ENCODE results near the gene ITPKB.

Gene ITPKB

GRCh38 chr1:226763905-226764264, 24.8 kb upstream of the ITPKB start:
- peak overlapping the region; percentile 94 for H3K27ac ChIP-seq (ENCODE audit: low read depth, low read length)
- no CpG with 5 or more reads among the region's 4 CpGs for WGBS (ENCODE audit: extremely low coverage, insufficient coverage, low lambda C conversion rate)

GRCh38 chr1:226762988-226763904, 24.2 kb upstream of the ITPKB start:
- H3K18ac ChIP-seq (ENCODE audit: low read length): peak overlapping the region; percentile 94
- no CpG with 5 or more reads among the region's 7 CpGs for WGBS (ENCODE audit: extremely low coverage, insufficient coverage, low lambda C conversion rate)
- H3K79me2 ChIP-seq (ENCODE audit: control insufficient read depth, insufficient read depth, low read length): no peaks in the 10 kb centered on the region
- H3K27me3 ChIP-seq (ENCODE audit: insufficient read depth, low read length, poor library complexity): no peaks in the 10 kb centered on the region
- H3K23ac ChIP-seq (ENCODE audit: low read length): no peak overlapping the region
- H3K9ac ChIP-seq (ENCODE audit: low read length): no peak overlapping the region
- DNase-seq: peak; percentile 47
- no peak overlapping the region for H4K5ac ChIP-seq (ENCODE audit: low read length)
- no peak overlapping the region for H2BK15ac ChIP-seq (replicated peaks; ENCODE audit: low read depth)
- peaks cover 12% of the 10 kb centered on the region for H3K4me1 ChIP-seq (ENCODE audit: control insufficient read depth, low read depth, low read length)
- no peak overlapping the region for H3K4me3 ChIP-seq (ENCODE audit: low read length)
- peak overlapping the region; percentile 63 for H3K4ac ChIP-seq (ENCODE audit: low read depth, low read length)
- no peak overlapping the region for H2AK5ac ChIP-seq (ENCODE audit: low read length)
- H3K27ac ChIP-seq (ENCODE audit: low read depth, low read length): peak overlapping the region; percentile 94
- H2BK5ac ChIP-seq (ENCODE audit: low read length): peak overlapping the region; percentile 93
- H4K8ac ChIP-seq (ENCODE audit: low read depth, low read length): no peak overlapping the region
- peak overlapping the region; percentile 81 for H3K56ac ChIP-seq (ENCODE audit: low read length)
- H2BK120ac ChIP-seq (ENCODE audit: low read depth, low read length): peak overlapping the region; percentile 88
- no peaks in the 10 kb centered on the region for H3K79me1 ChIP-seq (ENCODE audit: low read length)
- no peak overlapping the region for H3K4me2 ChIP-seq (ENCODE audit: low read length)
- no peaks in the 10 kb centered on the region for H3K36me3 ChIP-seq (ENCODE audit: control insufficient read depth, insufficient read depth, low read length)

More at GRCh38 chr1:226763905-226764264, 24.8 kb upstream of the ITPKB start:
- peak overlapping the region; percentile 93 for H2BK5ac ChIP-seq (ENCODE audit: low read length)
- H3K4me1 ChIP-seq (ENCODE audit: control insufficient read depth, low read depth, low read length): peaks cover 12% of the 10 kb centered on the region
- no peak overlapping the region for H4K8ac ChIP-seq (ENCODE audit: low read depth, low read length)
- H3K4me3 ChIP-seq (ENCODE audit: low read length): no peak overlapping the region
- no peaks in the 10 kb centered on the region for H3K27me3 ChIP-seq (ENCODE audit: insufficient read depth, low read length, poor library complexity)
- no peak overlapping the region for H3K4me2 ChIP-seq (ENCODE audit: low read length)
- no peaks in the 10 kb centered on the region for H3K36me3 ChIP-seq (ENCODE audit: control insufficient read depth, insufficient read depth, low read length)
- H3K79me2 ChIP-seq (ENCODE audit: control insufficient read depth, insufficient read depth, low read length): no peaks in the 10 kb centered on the region
- peak; percentile 98 for DNase-seq
- H2BK120ac ChIP-seq (ENCODE audit: low read depth, low read length): peak overlapping the region; percentile 88
- peak overlapping the region; percentile 63 for H3K4ac ChIP-seq (ENCODE audit: low read depth, low read length)
- H3K56ac ChIP-seq (ENCODE audit: low read length): peak overlapping the region; percentile 81
- H3K23ac ChIP-seq (ENCODE audit: low read length): no peak overlapping the region
- H3K9ac ChIP-seq (ENCODE audit: low read length): no peak overlapping the region
- peak overlapping the region; percentile 94 for H3K18ac ChIP-seq (ENCODE audit: low read length)
- H2BK15ac ChIP-seq (replicated peaks; ENCODE audit: low read depth): no peak overlapping the region
- no peak overlapping the region for H2AK5ac ChIP-seq (ENCODE audit: low read length)
- no peak overlapping the region for H4K5ac ChIP-seq (ENCODE audit: low read length)
- no peaks in the 10 kb centered on the region for H3K79me1 ChIP-seq (ENCODE audit: low read length)

GRCh38 chr1:226762055-226762454, 23.0 kb upstream of the ITPKB start:
- no peak overlapping the region for H4K5ac ChIP-seq (ENCODE audit: low read length)
- H3K79me2 ChIP-seq (ENCODE audit: control insufficient read depth, insufficient read depth, low read length): no peaks in the 10 kb centered on the region
- H2AK5ac ChIP-seq (ENCODE audit: low read length): peak overlapping the region; percentile 94
- H2BK15ac ChIP-seq (replicated peaks; ENCODE audit: low read depth): no peak overlapping the region
- peak overlapping the region; percentile 8 for H2BK5ac ChIP-seq (ENCODE audit: low read length)
- no peak overlapping the region for H3K27ac ChIP-seq (ENCODE audit: low read depth, low read length)
- no peak overlapping the region for H3K9ac ChIP-seq (ENCODE audit: low read length)
- H4K8ac ChIP-seq (ENCODE audit: low read depth, low read length): no peak overlapping the region
- no peak overlapping the region for H3K4me2 ChIP-seq (ENCODE audit: low read length)
- H3K23ac ChIP-seq (ENCODE audit: low read length): no peak overlapping the region
- H3K4me1 ChIP-seq (ENCODE audit: control insufficient read depth, low read depth, low read length): peaks cover 12% of the 10 kb centered on the region
- no peaks in the 10 kb centered on the region for H3K27me3 ChIP-seq (ENCODE audit: insufficient read depth, low read length, poor library complexity)
- H3K56ac ChIP-seq (ENCODE audit: low read length): peak overlapping the region; percentile 54
- DNase-seq: no peak
- no peaks in the 10 kb centered on the region for H3K36me3 ChIP-seq (ENCODE audit: control insufficient read depth, insufficient read depth, low read length)
- WGBS (ENCODE audit: extremely low coverage, insufficient coverage, low lambda C conversion rate): no CpG with 5 or more reads among the region's 4 CpGs
- H3K79me1 ChIP-seq (ENCODE audit: low read length): no peaks in the 10 kb centered on the region
- no peak overlapping the region for H3K4ac ChIP-seq (ENCODE audit: low read depth, low read length)
- no peak overlapping the region for H2BK120ac ChIP-seq (ENCODE audit: low read depth, low read length)
- no peak overlapping the region for H3K18ac ChIP-seq (ENCODE audit: low read length)
- no peak overlapping the region for H3K4me3 ChIP-seq (ENCODE audit: low read length)

GRCh38 chr1:226761322-226761721, 22.2 kb upstream of the ITPKB start:
- no peak overlapping the region for H3K4ac ChIP-seq (ENCODE audit: low read depth, low read length)
- no peak overlapping the region for H3K23ac ChIP-seq (ENCODE audit: low read length)
- no peak overlapping the region for H4K5ac ChIP-seq (ENCODE audit: low read length)
- no peaks in the 10 kb centered on the region for H3K36me3 ChIP-seq (ENCODE audit: control insufficient read depth, insufficient read depth, low read length)
- no peak for DNase-seq
- H2AK5ac ChIP-seq (ENCODE audit: low read length): no peak overlapping the region
- WGBS (ENCODE audit: extremely low coverage, insufficient coverage, low lambda C conversion rate): no CpG with 5 or more reads among the region's 1 CpG
- no peak overlapping the region for H3K18ac ChIP-seq (ENCODE audit: low read length)
- no peaks in the 10 kb centered on the region for H3K27me3 ChIP-seq (ENCODE audit: insufficient read depth, low read length, poor library complexity)
- H2BK15ac ChIP-seq (replicated peaks; ENCODE audit: low read depth): no peak overlapping the region
- no peak overlapping the region for H4K8ac ChIP-seq (ENCODE audit: low read depth, low read length)
- no peak overlapping the region for H2BK120ac ChIP-seq (ENCODE audit: low read depth, low read length)
- H3K27ac ChIP-seq (ENCODE audit: low read depth, low read length): no peak overlapping the region
- no peak overlapping the region for H3K4me2 ChIP-seq (ENCODE audit: low read length)
- H3K4me1 ChIP-seq (ENCODE audit: control insufficient read depth, low read depth, low read length): peaks cover 12% of the 10 kb centered on the region
- no peak overlapping the region for H3K9ac ChIP-seq (ENCODE audit: low read length)
- H3K79me2 ChIP-seq (ENCODE audit: control insufficient read depth, insufficient read depth, low read length): no peaks in the 10 kb centered on the region
- no peak overlapping the region for H3K4me3 ChIP-seq (ENCODE audit: low read length)
- no peak overlapping the region for H3K56ac ChIP-seq (ENCODE audit: low read length)
- H2BK5ac ChIP-seq (ENCODE audit: low read length): no peak overlapping the region
- no peaks in the 10 kb centered on the region for H3K79me1 ChIP-seq (ENCODE audit: low read length)

GRCh38 chr1:226754793-226755533, 15.9 kb upstream of the ITPKB start:
- H2BK15ac ChIP-seq (replicated peaks; ENCODE audit: low read depth): no peak overlapping the region
- H2BK120ac ChIP-seq (ENCODE audit: low read depth, low read length): no peak overlapping the region
- peaks cover 2% of the 10 kb centered on the region for H3K4me1 ChIP-seq (ENCODE audit: control insufficient read depth, low read depth, low read length)
- H3K4ac ChIP-seq (ENCODE audit: low read depth, low read length): no peak overlapping the region
- no peaks in the 10 kb centered on the region for H3K27me3 ChIP-seq (ENCODE audit: insufficient read depth, low read length, poor library complexity)
- H3K4me2 ChIP-seq (ENCODE audit: low read length): no peak overlapping the region
- H3K4me3 ChIP-seq (ENCODE audit: low read length): no peak overlapping the region
- H3K23ac ChIP-seq (ENCODE audit: low read length): no peak overlapping the region
- WGBS (ENCODE audit: extremely low coverage, insufficient coverage, low lambda C conversion rate): no CpG with 5 or more reads among the region's 9 CpGs
- H4K5ac ChIP-seq (ENCODE audit: low read length): no peak overlapping the region
- no peaks in the 10 kb centered on the region for H3K79me2 ChIP-seq (ENCODE audit: control insufficient read depth, insufficient read depth, low read length)
- H3K56ac ChIP-seq (ENCODE audit: low read length): no peak overlapping the region
- H3K36me3 ChIP-seq (ENCODE audit: control insufficient read depth, insufficient read depth, low read length): no peaks in the 10 kb centered on the region
- H2BK5ac ChIP-seq (ENCODE audit: low read length): no peak overlapping the region
- H3K79me1 ChIP-seq (ENCODE audit: low read length): no peaks in the 10 kb centered on the region
- H3K9ac ChIP-seq (ENCODE audit: low read length): no peak overlapping the region
- no peak overlapping the region for H4K8ac ChIP-seq (ENCODE audit: low read depth, low read length)
- H2AK5ac ChIP-seq (ENCODE audit: low read length): no peak overlapping the region
- H3K18ac ChIP-seq (ENCODE audit: low read length): no peak overlapping the region
- peak; percentile 78 for DNase-seq
- no peak overlapping the region for H3K27ac ChIP-seq (ENCODE audit: low read depth, low read length)

Measured in mesendoderm (in vitro differentiated cells).